ENCODE results near the gene IL1RAPL1.

DNA sequence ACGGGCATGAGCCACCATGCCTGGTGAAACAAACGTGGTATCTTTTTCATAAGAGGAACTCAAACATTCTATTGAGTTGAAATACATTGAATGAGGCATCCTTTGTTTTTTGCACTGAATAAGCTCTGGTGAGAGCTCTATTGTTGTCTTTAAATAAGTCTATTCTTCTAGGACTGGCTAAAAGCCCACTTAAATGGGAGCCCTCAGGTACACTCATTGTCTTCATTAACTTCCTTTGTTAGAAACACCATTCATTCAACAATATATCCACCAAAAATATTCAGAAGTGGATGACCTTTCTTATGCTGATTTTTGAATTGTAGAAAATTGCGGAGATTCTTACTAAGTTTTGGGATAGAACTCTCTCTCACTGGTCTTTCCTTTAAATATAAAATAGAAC is 568.0 kb downstream of the IL1RAPL1 start:
- TF ChIP-seq, protein P1, sequence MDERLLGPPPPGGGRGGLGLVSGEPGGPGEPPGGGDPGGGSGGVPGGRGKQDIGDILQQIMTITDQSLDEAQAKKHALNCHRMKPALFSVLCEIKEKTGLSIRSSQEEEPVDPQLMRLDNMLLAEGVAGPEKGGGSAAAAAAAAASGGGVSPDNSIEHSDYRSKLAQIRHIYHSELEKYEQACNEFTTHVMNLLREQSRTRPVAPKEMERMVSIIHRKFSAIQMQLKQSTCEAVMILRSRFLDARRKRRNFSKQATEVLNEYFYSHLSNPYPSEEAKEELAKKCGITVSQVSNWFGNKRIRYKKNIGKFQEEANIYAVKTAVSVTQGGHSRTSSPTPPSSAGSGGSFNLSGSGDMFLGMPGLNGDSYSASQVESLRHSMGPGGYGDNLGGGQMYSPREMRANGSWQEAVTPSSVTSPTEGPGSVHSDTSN (CRISPR knock-in tag; IDR thresholded peaks at IDR 0.05; ENCODE audit: low read depth) = no peak
- TF ChIP-seq, protein P1 (tag; conservative IDR thresholded peaks at IDR 0.05; ENCODE audit: low read depth) = no peak
- TF ChIP-seq ZSCAN29 (IDR thresholded peaks at IDR 0.05) (no peak), NFRKB (IDR thresholded peaks at IDR 0.05; ENCODE audit: low read depth) (no peak), RAD21 (CRISPR knock-in tag; conservative IDR thresholded peaks at IDR 0.05 in 1 of 2, IDR thresholded peaks at IDR 0.05 in 1 of 2) (no peak), MAZ (CRISPR knock-in tag; conservative IDR thresholded peaks at IDR 0.05 in 1 of 2, IDR thresholded peaks at IDR 0.05 in 1 of 2) (no peak), PTBP1 (IDR thresholded peaks at IDR 0.05; ENCODE audit: low read depth, low read length) (no peak), HDAC1 (IDR thresholded peaks at IDR 0.05) (no peak), HNRNPL (IDR thresholded peaks at IDR 0.05; ENCODE audit: low read depth, low read length) (no peak), EP300 (IDR thresholded peaks at IDR 0.05; ENCODE audit: low read length) (no peak), ZNF274 (IDR thresholded peaks at IDR 0.05; ENCODE audit: borderline replicate concordance, low read depth, low read length) (no peak), ZNF253 (CRISPR knock-in tag; conservative IDR thresholded peaks at IDR 0.05) (no peak)
- TF ChIP-seq, protein P2, sequence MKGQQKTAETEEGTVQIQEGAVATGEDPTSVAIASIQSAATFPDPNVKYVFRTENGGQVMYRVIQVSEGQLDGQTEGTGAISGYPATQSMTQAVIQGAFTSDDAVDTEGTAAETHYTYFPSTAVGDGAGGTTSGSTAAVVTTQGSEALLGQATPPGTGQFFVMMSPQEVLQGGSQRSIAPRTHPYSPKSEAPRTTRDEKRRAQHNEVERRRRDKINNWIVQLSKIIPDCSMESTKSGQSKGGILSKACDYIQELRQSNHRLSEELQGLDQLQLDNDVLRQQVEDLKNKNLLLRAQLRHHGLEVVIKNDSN (CRISPR knock-in tag; IDR thresholded peaks at IDR 0.05) = no peak
- TF ChIP-seq, protein P3, sequence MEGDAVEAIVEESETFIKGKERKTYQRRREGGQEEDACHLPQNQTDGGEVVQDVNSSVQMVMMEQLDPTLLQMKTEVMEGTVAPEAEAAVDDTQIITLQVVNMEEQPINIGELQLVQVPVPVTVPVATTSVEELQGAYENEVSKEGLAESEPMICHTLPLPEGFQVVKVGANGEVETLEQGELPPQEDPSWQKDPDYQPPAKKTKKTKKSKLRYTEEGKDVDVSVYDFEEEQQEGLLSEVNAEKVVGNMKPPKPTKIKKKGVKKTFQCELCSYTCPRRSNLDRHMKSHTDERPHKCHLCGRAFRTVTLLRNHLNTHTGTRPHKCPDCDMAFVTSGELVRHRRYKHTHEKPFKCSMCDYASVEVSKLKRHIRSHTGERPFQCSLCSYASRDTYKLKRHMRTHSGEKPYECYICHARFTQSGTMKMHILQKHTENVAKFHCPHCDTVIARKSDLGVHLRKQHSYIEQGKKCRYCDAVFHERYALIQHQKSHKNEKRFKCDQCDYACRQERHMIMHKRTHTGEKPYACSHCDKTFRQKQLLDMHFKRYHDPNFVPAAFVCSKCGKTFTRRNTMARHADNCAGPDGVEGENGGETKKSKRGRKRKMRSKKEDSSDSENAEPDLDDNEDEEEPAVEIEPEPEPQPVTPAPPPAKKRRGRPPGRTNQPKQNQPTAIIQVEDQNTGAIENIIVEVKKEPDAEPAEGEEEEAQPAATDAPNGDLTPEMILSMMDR (IDR thresholded peaks at IDR 0.05 in 2 of 3, conservative IDR thresholded peaks at IDR 0.05 in 1 of 3; ENCODE audit: insufficient read depth in 2 of 3, low read depth in 1 of 3, low read length in 3 of 3) = no peak
- TF ChIP-seq, protein P4, sequence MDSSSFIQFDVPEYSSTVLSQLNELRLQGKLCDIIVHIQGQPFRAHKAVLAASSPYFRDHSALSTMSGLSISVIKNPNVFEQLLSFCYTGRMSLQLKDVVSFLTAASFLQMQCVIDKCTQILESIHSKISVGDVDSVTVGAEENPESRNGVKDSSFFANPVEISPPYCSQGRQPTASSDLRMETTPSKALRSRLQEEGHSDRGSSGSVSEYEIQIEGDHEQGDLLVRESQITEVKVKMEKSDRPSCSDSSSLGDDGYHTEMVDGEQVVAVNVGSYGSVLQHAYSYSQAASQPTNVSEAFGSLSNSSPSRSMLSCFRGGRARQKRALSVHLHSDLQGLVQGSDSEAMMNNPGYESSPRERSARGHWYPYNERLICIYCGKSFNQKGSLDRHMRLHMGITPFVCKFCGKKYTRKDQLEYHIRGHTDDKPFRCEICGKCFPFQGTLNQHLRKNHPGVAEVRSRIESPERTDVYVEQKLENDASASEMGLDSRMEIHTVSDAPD (CRISPR knock-in tag; IDR thresholded peaks at IDR 0.05) = no peak

Data from K562 (cell line).